Neural progenitor cell (in vitro differentiated cells): ENCODE measurements around the gene NINJ2. TPM values are rescaled to one million over a fixed set of nuclear protein-coding genes. Genes with fewer than 3 reads are reported as not detected.

Experiments used
- DNase-seq: peaks from one replicate; pipeline ENCODE4 v3.0.0-alpha.2; 2016; ENCODE audit warnings: low spot score
- H2AFZ ChIP-seq: fragments of 200-600 bp; sonication (generic); replicated peaks from 2 replicates; pipeline ENCODE4 v1.6.1; 2016; ENCODE audit warnings: antibody characterized with exemption
- H3F3A ChIP-seq: fragments of 200-600 bp; sonication (generic); 2 replicates; pipeline ENCODE4 v1.6.1; 2016; ENCODE audit warnings: antibody characterized with exemption, low read depth
- H3K27ac ChIP-seq: fragments of 200-600 bp; sonication (generic); 2 replicates; pipeline ENCODE4 v1.5.1; 2016; ENCODE audit warnings: mild to moderate bottlenecking
- H3K27me3 ChIP-seq: fragments of 200-600 bp; sonication (generic); 2 replicates; pipeline ENCODE4 v1.6.1; 2016; ENCODE audit warnings: mild to moderate bottlenecking, moderate library complexity
- H3K36me3 ChIP-seq: fragments of 200-600 bp; sonication (generic); 2 replicates; pipeline ENCODE4 v1.5.1; 2016
- H3K4me1 ChIP-seq: fragments of 200-600 bp; sonication (generic); 2 replicates; pipeline ENCODE4 v1.6.1; 2016; ENCODE audit warnings: mixed run types
- H3K4me2 ChIP-seq: fragments of 200-600 bp; sonication (generic); 2 replicates; pipeline ENCODE4 v1.6.1; 2016
- H3K4me3 ChIP-seq: fragments of 200-600 bp; sonication (generic); 2 replicates; pipeline ENCODE4 v1.5.1; 2016
- H3K79me2 ChIP-seq: fragments of 200-600 bp; sonication (generic); 2 replicates; pipeline ENCODE4 v1.6.1; 2016; ENCODE audit warnings: low read depth
- H3K9ac ChIP-seq: fragments of 200-600 bp; sonication (generic); 2 replicates; pipeline ENCODE4 v1.6.1; 2016
- H3K9me3 ChIP-seq: fragments of 200-600 bp; sonication (generic); 2 replicates; pipeline ENCODE4 v1.5.1; 2016; ENCODE audit warnings: low read depth
- H4K20me1 ChIP-seq: fragments of 200-600 bp; sonication (generic); 2 replicates; pipeline ENCODE4 v1.6.1; 2016; ENCODE audit warnings: low read depth
- H3K27ac Mint-ChIP-seq: 3 replicates; pipeline ENCODE4 v1.8.0; 2021; ENCODE audit warnings: mixed read lengths
- H3K27me3 Mint-ChIP-seq: 2 replicates; pipeline ENCODE4 v1.8.0; 2022; ENCODE audit warnings: low read depth, mild to moderate bottlenecking, inconsistent platforms, moderate library complexity, mixed read lengths; ENCODE audit not compliant: insufficient read depth
- H3K36me3 Mint-ChIP-seq: 3 replicates; pipeline ENCODE4 v1.8.0; 2021; ENCODE audit warnings: mixed read lengths
- H3K4me1 Mint-ChIP-seq: 3 replicates; pipeline ENCODE4 v1.8.0; 2021; ENCODE audit warnings: mixed read lengths
- H3K4me3 Mint-ChIP-seq: 3 replicates; pipeline ENCODE4 v1.8.0; 2021; ENCODE audit warnings: mild to moderate bottlenecking, moderate library complexity, mixed read lengths
- H3K9me3 Mint-ChIP-seq: 3 replicates; pipeline ENCODE4 v1.8.0; 2020; ENCODE audit warnings: mixed read lengths
- EZH2 ChIP-seq: fragments of 200-600 bp; sonication (generic); IDR thresholded peaks from 2 replicates; pipeline ENCODE4 v1.6.1; 2017; ENCODE audit warnings: antibody characterized with exemption, mild to moderate bottlenecking, moderate library complexity
- EZH2phosphoT487 ChIP-seq: fragments of 200-600 bp; sonication (generic); IDR thresholded peaks from 2 replicates; pipeline ENCODE4 v1.6.1; 2017; ENCODE audit warnings: antibody characterized with exemption
- total RNA-seq: library from RNA; depleted of rRNA; stranded (reverse); fragments of >200 nt; gene quantifications from 2 replicates; pipeline ENCODE4 v1.2.3, GENCODE V29; 2015; ENCODE audit warnings: low replicate concordance
- TF ChIP-seq, protein P1 (sequence below): fragments of 200-600 bp; sonication (generic); IDR thresholded peaks from 2 replicates; pipeline ENCODE4 v1.5.1; 2017; ENCODE audit warnings: antibody characterized with exemption, mild to moderate bottlenecking

The NINJ2 gene
- total RNA-seq, 1 donor from 2014 or later = not detected

DNA sequence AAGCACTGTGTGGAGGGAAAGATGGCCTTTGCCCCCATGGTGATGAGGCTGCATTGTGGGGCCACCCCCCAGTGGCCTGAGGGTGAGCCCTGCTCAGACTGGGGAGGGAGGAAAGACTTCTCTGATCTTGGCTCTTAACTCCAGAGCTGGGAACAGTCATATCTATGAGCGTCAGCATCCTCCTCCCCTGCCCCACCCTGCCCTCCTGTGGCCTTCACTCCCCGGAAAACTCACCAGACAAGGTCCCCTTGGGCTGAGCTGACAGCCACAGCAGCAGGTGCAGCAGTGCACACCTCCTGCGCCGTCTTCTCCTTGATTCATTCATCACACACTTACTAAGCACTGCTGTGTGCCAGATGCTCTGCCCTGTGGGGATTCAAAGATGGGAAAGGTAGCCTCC, 104.7 kb downstream of the NINJ2 start:
- Mint-ChIP-seq H3K4me1 (peaks cover 16% of the 10 kb centered on the region), H3K27ac (peak overlapping the region; percentile 59), H3K36me3 (no peaks in the 10 kb centered on the region), H3K27me3 (peaks cover 5% of the 10 kb centered on the region), H3K4me3 (no peak overlapping the region), H3K9me3 (no peaks in the 10 kb centered on the region)
- no peak for DNase-seq
- TF ChIP-seq, protein P1, sequence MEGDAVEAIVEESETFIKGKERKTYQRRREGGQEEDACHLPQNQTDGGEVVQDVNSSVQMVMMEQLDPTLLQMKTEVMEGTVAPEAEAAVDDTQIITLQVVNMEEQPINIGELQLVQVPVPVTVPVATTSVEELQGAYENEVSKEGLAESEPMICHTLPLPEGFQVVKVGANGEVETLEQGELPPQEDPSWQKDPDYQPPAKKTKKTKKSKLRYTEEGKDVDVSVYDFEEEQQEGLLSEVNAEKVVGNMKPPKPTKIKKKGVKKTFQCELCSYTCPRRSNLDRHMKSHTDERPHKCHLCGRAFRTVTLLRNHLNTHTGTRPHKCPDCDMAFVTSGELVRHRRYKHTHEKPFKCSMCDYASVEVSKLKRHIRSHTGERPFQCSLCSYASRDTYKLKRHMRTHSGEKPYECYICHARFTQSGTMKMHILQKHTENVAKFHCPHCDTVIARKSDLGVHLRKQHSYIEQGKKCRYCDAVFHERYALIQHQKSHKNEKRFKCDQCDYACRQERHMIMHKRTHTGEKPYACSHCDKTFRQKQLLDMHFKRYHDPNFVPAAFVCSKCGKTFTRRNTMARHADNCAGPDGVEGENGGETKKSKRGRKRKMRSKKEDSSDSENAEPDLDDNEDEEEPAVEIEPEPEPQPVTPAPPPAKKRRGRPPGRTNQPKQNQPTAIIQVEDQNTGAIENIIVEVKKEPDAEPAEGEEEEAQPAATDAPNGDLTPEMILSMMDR = no peak
- no peak for TF ChIP-seq EZH2
- TF ChIP-seq EZH2phosphoT487 = no peak
- Histone ChIP-seq H4K20me1 (no peaks in the 10 kb centered on the region), H3K4me1 (no peaks in the 10 kb centered on the region), H3K79me2 (no peaks in the 10 kb centered on the region), H3K4me2 (no peak overlapping the region), H3F3A (no peaks in the 10 kb centered on the region), H3K9me3 (no peaks in the 10 kb centered on the region), H3K9ac (no peak overlapping the region), H2AFZ (no peak overlapping the region), H3K36me3 (no peaks in the 10 kb centered on the region), H3K27ac (no peak overlapping the region), H3K4me3 (no peak overlapping the region), H3K27me3 (no peaks in the 10 kb centered on the region)

DNA sequence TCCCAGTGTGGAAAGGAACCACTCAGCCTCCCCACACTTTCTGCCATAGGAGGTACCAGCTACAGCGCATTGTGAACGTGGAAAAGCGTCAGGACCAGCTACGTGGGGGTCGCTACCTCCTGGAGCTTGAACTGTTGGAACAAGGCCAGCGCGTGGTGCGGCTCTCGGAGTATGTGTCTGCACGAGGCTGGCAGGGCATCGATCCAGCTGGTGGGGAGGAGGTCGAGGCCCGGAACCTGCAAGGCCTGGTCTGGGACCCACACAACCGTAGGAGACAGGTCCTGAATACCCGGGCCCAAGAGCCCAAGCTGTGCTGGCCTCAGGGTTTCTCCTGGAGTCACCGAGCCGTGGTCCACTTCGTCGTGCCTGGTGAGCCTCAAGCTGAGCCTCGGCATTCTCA, 106.7 kb downstream of the NINJ2 start:
- Histone ChIP-seq H3K79me2 (no peaks in the 10 kb centered on the region), H3K27ac (no peak overlapping the region), H3F3A (no peaks in the 10 kb centered on the region), H3K9ac (no peak overlapping the region), H4K20me1 (no peaks in the 10 kb centered on the region), H3K4me3 (no peak overlapping the region), H3K4me2 (no peak overlapping the region), H3K27me3 (no peaks in the 10 kb centered on the region), H2AFZ (no peak overlapping the region), H3K4me1 (no peaks in the 10 kb centered on the region), H3K9me3 (no peaks in the 10 kb centered on the region), H3K36me3 (no peaks in the 10 kb centered on the region)
- no peak for DNase-seq
- H3K27me3 Mint-ChIP-seq = peaks cover 4% of the 10 kb centered on the region
- no peaks in the 10 kb centered on the region for H3K9me3 Mint-ChIP-seq
- H3K4me1 Mint-ChIP-seq = peaks cover 16% of the 10 kb centered on the region
- TF ChIP-seq EZH2phosphoT487 (no peak), EZH2 (no peak)
- TF ChIP-seq, protein P1 = no peak
- H3K4me3 Mint-ChIP-seq = no peak overlapping the region
- no peak overlapping the region for H3K27ac Mint-ChIP-seq
- no peaks in the 10 kb centered on the region for H3K36me3 Mint-ChIP-seq

DNA sequence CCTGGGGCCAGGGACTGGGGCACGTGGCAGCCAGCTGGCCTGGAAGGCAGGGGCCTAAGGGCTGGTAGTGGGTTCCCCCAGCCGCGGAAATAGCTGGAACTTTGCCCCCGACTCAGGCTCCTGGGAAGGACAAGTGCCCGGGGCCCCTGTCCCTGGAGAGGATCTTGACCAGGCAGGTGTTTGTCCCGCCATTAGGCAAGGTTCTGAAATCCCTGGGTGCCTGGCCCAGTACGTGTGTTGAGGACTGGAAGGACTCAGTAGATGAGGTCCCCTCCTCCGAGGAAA, 109.3 kb downstream of the NINJ2 start:
- H3K4me3 ChIP-seq = no peak overlapping the region
- H3K9ac ChIP-seq = no peak overlapping the region
- no peaks in the 10 kb centered on the region for H3K9me3 Mint-ChIP-seq

More for the DNA sequence above, 109.3 kb downstream of the NINJ2 start:
- no peaks in the 10 kb centered on the region for H3K36me3 Mint-ChIP-seq
- DNase-seq = no peak
- H3K4me2 ChIP-seq = no peak overlapping the region
- no peaks in the 10 kb centered on the region for H3K4me1 ChIP-seq
- no peaks in the 10 kb centered on the region for H3K9me3 ChIP-seq
- no peak overlapping the region for H2AFZ ChIP-seq
- no peaks in the 10 kb centered on the region for H3K27me3 ChIP-seq
- H3K27me3 Mint-ChIP-seq = peaks cover 4% of the 10 kb centered on the region
- H3K36me3 ChIP-seq = no peaks in the 10 kb centered on the region
- no peaks in the 10 kb centered on the region for H3F3A ChIP-seq
- TF ChIP-seq EZH2 (no peak), EZH2phosphoT487 (no peak)
- TF ChIP-seq, protein P1 = no peak
- H3K79me2 ChIP-seq = no peaks in the 10 kb centered on the region
- no peak overlapping the region for H3K27ac ChIP-seq
- H3K27ac Mint-ChIP-seq = no peak overlapping the region
- H4K20me1 ChIP-seq = no peaks in the 10 kb centered on the region
- peaks cover 9% of the 10 kb centered on the region for H3K4me1 Mint-ChIP-seq
- H3K4me3 Mint-ChIP-seq = no peak overlapping the region
